ENCODE measurements around the gene PRRC1.

PRRC1 gene

DNA sequence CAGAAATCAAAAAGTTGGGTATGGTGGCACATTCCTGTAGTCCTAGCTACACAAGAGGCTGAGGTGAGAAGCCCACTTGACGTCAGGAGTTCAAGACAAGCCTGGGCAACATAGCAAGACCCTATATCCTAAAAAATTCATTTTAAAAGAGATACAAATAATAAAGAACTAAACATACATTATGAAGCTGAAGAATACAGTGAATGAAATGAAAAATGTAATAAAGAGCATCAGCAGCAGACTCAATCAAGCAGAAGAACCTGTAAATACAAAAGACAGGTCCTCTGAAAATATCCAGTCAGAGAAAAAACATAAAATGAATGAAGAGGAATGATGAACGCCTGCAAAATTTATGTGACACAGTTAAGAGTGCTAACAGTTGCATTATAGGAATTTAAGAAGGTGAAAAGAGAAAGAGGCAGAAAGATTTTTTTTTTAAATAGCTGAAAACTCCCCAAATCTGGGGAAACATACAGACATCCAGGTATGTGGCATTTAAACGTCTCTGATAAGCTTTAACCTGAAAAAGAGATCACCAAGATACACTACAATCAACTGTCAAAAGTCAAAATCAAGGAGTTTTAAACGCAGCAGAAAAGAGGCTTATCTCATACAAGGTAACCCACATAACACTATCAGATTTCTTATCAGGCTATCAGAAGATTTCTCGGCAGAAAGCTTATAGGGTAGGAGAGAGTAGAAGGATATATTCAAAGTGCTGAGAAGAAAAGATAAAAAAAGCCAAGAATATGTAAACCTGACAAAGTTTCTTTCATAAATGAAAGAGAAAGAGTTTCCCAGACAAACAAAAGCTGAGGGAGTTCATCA is 57.6 kb downstream of the PRRC1 start:
- Histone ChIP-seq H3K27me3 (ENCODE audit: insufficient read depth, low read depth, severe bottlenecking) (no peaks in the 10 kb centered on the region), H3K27ac (no peak overlapping the region), H3K36me3 (no peaks in the 10 kb centered on the region), H3K9me3 (ENCODE audit: severe bottlenecking) (peaks cover 5% of the 10 kb centered on the region), H3K4me3 (ENCODE audit: low read depth, low read length) (no peak overlapping the region)
- TF ChIP-seq, protein P1, sequence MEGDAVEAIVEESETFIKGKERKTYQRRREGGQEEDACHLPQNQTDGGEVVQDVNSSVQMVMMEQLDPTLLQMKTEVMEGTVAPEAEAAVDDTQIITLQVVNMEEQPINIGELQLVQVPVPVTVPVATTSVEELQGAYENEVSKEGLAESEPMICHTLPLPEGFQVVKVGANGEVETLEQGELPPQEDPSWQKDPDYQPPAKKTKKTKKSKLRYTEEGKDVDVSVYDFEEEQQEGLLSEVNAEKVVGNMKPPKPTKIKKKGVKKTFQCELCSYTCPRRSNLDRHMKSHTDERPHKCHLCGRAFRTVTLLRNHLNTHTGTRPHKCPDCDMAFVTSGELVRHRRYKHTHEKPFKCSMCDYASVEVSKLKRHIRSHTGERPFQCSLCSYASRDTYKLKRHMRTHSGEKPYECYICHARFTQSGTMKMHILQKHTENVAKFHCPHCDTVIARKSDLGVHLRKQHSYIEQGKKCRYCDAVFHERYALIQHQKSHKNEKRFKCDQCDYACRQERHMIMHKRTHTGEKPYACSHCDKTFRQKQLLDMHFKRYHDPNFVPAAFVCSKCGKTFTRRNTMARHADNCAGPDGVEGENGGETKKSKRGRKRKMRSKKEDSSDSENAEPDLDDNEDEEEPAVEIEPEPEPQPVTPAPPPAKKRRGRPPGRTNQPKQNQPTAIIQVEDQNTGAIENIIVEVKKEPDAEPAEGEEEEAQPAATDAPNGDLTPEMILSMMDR (IDR thresholded peaks at IDR 0.05; ENCODE audit: low read depth, low read length) = no peak
- DNase-seq = no peak

DNA sequence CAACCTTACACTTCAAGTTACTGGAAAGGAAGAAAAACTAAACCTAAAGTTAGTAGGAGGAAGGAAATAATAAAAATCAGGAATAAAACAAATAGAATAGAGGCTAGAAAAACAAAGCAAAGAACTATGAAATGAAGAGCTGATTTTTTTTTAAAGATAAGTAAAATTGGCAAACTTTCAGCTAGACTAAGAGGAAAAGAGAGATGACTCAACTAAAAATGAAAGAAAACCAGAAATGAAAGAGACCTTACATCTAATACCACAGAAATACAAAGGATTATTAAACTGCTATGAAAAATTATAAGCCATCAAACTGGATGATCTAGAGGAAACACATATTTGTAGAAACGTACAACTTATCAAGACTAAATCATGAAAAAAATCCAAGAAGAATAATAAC is 60.0 kb downstream of the PRRC1 start:
- TF ChIP-seq, protein P1 (IDR thresholded peaks at IDR 0.05; ENCODE audit: low read depth, low read length) = no peak
- peaks cover 5% of the 10 kb centered on the region for H3K9me3 ChIP-seq (ENCODE audit: severe bottlenecking)
- DNase-seq = no peak
- H3K4me3 ChIP-seq (ENCODE audit: low read depth, low read length) = no peak overlapping the region
- no peaks in the 10 kb centered on the region for H3K27me3 ChIP-seq (ENCODE audit: insufficient read depth, low read depth, severe bottlenecking)
- no peak overlapping the region for H3K27ac ChIP-seq
- no peaks in the 10 kb centered on the region for H3K36me3 ChIP-seq

DNA sequence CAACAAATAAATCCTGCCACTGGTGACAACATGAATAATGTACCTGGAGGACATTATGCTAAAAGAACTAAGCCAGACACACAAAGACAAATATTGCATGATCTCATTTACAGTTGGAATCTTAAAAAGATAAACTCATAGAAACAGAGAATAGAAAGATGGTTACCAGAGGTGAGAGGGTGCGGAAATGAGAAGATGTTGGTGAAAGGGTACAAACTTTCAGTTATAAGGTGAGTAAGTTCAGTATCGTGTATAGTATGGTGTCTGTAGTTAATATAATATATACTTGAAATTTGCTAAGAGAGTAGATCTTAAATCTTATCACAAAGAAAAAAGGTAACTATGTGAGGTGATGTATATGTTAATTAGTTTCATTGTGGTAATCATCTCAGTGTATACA is 63.3 kb downstream of the PRRC1 start:
- Histone ChIP-seq H3K27ac (no peak overlapping the region), H3K9me3 (ENCODE audit: severe bottlenecking) (no peaks in the 10 kb centered on the region), H3K4me3 (ENCODE audit: low read depth, low read length) (no peak overlapping the region), H3K27me3 (ENCODE audit: insufficient read depth, low read depth, severe bottlenecking) (no peaks in the 10 kb centered on the region), H3K36me3 (no peaks in the 10 kb centered on the region)
- TF ChIP-seq, protein P1 (IDR thresholded peaks at IDR 0.05; ENCODE audit: low read depth, low read length) = no peak
- DNase-seq = no peak

DNA sequence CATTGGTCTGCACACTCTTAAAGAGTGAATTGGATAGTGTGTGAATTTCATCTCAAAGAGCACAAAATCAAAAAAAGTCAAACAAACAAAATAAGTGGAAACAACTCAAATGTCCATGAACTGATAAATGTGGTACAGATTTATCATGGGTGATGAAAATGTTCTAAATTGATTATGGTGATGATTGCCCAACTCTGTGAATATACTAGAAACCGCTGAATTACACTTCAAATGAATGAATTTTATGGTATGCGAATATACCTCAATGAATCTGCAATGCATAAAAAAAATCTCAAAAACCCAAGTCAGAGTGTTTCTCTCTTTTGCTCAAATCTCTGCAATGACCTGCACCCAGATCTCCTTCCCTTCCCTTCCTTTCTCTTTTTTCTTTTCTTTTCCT is 64.0 kb downstream of the PRRC1 start:
- no peak for DNase-seq
- Histone ChIP-seq H3K9me3 (ENCODE audit: severe bottlenecking) (no peaks in the 10 kb centered on the region), H3K36me3 (no peaks in the 10 kb centered on the region), H3K4me3 (ENCODE audit: low read depth, low read length) (no peak overlapping the region), H3K27me3 (ENCODE audit: insufficient read depth, low read depth, severe bottlenecking) (no peaks in the 10 kb centered on the region), H3K27ac (no peak overlapping the region)
- TF ChIP-seq, protein P1 (IDR thresholded peaks at IDR 0.05; ENCODE audit: low read depth, low read length) = no peak

DNA sequence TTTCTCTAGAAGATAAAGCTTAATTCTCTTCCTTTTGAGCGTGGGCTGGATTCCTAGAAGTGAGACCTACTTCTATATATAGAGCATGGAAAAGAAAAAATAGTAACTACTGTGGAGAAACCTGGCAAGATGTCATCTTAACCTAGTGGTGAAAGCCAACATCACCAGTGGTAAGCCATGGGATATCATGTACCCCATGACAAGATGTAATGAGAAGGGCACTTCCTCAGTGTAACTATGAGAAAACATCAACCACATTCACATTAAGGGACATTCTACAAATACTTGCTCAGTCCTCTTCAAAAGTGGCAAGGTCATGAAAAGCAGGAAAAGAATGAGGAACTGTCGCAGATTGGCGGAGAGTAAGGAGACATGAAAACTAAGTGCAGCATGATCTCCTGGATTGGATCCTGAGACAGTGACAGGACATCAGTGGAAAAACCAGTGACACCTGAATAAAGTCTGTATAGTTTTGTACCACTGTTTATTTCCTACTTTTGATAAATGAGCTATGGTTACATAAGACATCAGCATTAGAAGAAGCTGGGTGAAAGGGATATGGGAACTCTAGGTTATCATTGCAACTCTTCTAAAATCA is 65.4 kb downstream of the PRRC1 start:
- TF ChIP-seq, protein P1 (IDR thresholded peaks at IDR 0.05; ENCODE audit: low read depth, low read length) = no peak

More for the DNA sequence above, 65.4 kb downstream of the PRRC1 start:
- H3K36me3 ChIP-seq = no peaks in the 10 kb centered on the region
- H3K27me3 ChIP-seq (ENCODE audit: insufficient read depth, low read depth, severe bottlenecking) = no peaks in the 10 kb centered on the region
- DNase-seq = no peak
- H3K27ac ChIP-seq = no peak overlapping the region
- H3K4me3 ChIP-seq (ENCODE audit: low read depth, low read length) = no peak overlapping the region
- H3K9me3 ChIP-seq (ENCODE audit: severe bottlenecking) = no peaks in the 10 kb centered on the region

Measured in WERI-Rb-1 (cell line).